ENCODE measurements around the gene LYPLAL1.

- TF ChIP-seq CTCF (IDR thresholded peaks at IDR 0.05 in 4 of 5, conservative IDR thresholded peaks at IDR 0.05 in 1 of 5) (no peak), POLR2A (IDR thresholded peaks at IDR 0.05) (no peak)
Measured at GRCh38 chr1:219257751-219258150, 84.1 kb downstream of the LYPLAL1 start.

Data from gastrocnemius medialis (tissue), 4 donors.